HG03066 (cell line): ENCODE data around the gene STAB2.

Source experiments
- ATAC-seq: cut with Tn5 transposase; IDR thresholded peaks from one replicate; pipeline ENCODE4 v1.9.1; 2021; ENCODE audit warnings: low read depth; ENCODE audit not compliant: unreplicated experiment

STAB2 gene

DNA sequence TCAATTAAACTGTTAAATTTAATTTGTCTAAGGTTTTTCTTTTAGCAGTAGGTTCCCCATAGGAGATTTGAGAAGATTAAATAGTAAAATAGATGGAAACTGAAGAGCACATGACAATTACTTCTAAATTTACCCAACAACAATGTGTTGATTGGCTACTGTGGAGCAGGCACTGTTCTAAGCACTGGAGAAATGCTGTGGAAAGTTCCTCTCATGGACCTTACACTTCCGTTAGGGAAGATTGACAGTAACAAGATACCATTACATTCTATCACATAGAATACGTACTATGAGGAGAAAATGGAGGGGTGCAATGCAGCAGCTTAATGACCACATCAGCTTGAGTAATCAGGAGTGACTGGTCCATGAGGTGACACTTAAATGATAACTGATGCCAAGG, 8.1 kb upstream of the STAB2 start:
- ATAC-seq = no peak

DNA sequence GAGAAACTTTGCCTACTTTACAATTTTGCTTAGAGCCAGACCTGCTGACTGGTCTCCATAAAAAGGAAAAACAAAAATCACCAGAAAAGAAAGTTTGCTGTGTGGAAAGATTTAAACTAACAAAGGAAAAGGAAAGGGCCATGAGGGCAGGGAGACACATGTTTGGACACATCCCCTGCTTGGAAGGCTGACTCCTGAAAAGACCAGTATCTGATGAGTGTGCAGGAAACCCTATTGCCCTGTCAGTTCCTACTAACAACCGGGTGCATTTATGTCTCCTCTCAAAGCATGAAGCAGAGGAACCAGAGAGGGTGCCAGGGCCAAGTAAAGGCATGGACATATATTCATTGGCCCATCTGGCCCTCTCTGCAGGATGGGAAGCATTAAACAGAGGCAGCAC, 7.0 kb upstream of the STAB2 start:
- no peak for ATAC-seq

DNA sequence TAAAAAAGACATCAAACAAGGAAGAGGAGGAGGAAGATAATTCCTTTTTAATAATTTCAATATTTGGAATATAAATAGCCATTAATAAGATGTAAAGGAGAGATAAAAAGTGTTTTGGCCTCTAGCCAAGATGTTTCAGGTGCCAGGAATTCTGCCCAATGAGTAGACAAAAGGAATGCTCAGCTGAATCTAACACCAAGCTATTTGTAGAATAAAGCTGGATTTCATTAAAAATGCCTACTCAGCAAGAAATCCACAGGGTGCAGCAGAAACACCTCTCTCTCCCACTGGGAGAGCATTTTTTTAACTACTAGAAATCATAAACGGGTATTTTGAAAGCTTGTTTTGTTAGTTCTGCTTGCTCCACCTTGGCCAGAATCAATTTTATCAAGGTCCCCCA, 4.1 kb upstream of the STAB2 start:
- ATAC-seq = no peak

DNA sequence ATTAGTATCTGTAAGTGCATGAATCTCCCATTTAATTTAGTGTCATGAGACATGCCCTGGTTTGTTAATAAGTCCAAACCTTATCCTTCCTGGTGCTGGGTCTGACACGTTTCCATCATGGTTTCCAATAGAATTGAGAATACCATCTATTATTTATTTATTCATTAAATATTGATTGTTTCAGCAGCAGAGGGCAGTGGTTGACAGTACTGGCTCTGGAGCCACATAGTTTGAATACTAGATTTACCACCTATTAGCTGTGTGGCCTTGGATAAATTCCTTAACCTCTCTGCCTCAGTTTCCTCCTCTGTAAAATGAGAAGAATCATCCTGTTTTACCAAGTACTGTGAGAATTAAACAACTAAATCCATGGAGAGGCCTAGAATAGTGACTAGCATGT, 941 bp upstream of the STAB2 start:
- no peak for ATAC-seq

DNA sequence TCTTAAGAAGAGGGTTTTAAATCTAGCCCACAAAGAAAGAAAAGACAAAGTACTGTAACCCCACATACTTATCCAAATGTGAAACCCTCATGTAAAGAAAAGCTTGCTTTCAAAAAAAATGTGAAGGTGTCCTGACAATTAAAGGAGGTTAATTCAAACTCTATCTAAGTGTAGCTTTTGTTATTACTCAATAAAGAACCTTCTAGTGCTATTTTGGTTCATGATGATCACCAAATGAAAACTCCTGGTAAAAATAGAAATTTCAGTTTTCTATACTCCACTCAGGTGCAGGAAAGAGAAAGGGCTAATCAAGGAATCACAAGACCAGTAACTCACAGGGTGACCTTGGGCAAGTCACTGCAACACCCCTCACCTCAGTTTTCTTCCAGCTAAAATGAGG, 1.6 kb downstream of the STAB2 start:
- ATAC-seq = no peak

DNA sequence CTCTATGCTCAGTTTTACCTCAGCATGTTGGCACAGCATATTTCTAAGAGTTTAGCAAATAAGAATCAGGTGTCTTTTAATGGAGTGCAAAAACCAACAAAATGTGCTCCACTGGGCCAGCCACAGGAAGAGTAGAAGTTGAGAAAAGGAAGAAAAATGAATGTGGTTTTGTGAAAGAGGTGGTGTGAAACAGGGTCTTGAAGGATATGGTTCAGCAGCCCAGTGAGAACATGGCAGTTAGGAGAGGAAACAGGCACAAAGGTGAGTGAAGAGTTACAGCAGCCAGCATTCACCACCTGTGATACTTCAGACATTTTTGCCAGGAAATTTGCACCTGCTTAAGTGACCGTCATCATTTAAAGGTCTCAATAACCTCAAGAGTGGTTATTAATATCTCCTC, 2.4 kb downstream of the STAB2 start:
- ATAC-seq = no peak

DNA sequence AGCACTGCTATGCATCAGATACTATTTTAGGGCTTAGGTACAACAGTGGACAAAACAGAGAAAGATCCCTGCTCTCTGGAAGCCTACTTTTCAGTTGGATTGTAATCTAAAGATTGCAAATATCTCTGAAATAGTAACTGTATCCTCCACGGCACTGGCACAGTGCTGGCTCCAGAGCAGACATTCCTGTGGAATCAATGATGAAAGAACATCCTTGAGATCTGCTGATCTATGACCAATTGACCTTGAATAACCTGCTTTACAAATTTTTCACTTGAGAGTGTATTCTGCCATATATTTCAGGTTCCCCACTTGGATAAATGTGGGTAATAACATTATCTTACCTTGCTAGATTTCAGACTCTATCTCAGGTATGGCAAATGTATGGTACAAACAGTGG, 3.2 kb downstream of the STAB2 start:
- ATAC-seq = no peak

DNA sequence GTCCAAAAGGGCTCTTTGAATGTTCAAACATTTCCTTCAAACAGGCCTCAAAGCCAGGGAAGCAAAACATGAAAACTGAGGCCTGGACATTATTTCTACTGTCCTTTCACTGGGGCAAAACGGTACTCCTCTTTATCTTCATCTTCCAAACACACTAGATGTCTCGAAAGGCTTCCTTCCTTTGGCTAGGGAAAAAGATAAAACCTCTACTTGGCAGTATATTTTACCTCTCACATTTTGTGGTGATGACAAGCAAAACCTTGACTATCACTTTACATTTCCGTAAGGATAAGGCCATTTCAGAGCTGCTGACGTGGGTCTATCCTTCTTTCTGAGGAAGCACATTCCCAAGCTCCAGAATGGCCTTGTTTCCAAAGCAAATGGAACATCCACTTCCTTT, 9.9 kb downstream of the STAB2 start:
- no peak for ATAC-seq

DNA sequence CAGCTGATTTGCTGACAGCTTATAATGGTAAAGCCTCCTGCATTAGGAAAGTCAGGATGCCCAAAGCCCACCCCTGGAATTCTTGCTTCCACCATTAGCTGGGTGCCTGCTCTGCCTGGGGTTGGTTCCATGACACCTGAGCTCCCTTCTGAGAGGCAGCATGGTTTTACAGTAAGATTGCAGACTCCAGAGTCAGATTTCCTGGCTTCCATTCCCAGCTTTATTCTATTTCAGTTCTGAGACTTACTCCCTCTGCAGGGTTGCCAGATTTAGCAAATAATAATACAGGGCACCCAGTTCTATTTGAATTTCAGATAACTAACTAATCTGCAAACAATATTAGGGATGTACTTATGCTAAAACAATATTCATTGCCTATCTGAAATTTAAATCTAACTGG, 12.2 kb downstream of the STAB2 start:
- no peak for ATAC-seq

DNA sequence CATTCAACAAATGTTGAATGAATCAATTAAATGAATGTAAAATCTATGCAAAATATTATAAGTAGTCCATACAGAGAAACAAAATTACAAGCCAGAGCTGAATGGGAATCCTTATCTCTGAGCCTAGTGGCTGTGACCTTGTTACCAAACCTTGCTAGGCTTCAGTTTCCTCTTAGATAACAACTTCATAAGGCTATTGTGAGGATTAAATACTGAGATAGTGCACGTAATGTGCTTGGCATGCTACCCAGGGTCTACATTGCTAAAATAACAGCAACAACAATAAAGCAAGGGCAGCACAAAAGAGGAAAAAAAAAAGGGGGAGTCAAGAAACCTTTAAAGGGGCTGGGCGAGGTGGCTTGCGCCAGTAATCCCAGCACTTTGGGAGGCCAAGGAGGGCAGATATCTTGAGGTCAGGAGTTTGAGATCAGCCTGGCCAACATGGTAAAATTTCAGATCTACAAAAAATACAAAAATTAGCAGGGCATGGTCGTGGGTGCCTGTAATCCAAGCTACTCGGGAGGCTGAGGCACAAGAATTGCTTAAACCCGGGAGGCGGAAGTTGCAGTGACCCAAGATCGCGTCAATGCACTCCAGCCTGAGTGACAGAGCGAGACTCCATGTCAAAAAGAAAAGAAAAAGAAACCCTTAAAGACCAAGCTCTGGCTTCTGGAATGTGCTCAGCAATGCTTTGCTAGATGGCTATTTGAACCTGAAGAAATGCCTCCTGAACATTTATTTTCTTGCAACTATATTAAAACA, 14.1 kb downstream of the STAB2 start:
- ATAC-seq = no peak

DNA sequence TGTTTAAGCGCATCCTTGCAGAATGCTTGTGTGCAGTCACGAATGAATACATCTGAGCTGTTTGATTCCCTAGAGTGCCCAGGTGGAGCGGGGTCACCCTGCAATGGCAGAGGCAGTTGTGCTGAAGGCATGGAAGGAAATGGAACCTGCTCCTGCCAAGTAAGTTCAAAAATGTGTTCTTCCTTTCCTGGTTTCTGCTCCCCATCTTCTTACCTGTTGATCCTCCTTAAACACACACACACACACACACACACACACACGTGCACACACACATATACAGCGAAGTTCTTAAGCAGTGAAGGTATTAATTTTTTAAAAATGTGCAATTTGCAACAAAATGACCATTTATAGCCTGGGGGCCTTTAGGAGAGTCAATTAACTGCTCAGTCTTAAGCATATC, 33.3 kb downstream of the STAB2 start:
- no peak for ATAC-seq

DNA sequence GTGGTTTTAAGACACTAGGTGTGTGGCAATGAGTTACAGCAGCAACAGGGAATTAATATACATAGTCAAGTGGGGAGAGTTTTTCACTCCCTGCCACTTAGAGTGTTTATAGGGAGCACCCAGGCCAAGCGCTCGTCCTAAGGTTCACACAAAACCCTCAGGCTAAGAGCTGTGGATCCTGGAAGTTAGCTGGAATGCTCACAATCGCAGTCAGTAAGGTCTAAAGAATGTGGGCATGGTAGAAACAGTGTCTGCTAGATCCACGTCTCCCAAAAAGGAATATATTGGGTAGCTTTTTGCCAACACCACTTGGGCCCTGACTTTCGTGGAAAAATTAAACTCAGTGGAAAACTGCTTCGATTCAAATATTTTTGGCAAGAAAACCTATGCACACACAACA, 36.6 kb downstream of the STAB2 start:
- ATAC-seq = no peak

DNA sequence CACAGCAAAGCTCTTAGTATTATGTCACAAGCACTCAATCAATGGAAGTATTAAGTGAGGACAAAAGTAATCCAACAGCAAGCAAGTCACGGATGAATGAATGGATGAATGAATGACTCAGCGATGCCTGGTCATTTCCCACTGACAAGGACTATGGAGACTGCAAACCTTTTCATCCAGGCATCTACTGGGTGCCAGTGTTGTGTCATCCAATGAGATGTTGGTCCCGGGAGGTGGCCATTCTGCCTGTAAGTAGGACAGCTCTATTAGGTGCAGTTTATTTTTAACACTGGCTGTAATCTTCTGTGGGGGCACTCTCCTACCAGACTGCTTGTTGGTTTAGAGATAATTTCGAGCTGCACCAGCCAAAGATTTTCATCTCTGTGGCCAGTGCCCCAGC, 39.4 kb downstream of the STAB2 start:
- no peak for ATAC-seq

DNA sequence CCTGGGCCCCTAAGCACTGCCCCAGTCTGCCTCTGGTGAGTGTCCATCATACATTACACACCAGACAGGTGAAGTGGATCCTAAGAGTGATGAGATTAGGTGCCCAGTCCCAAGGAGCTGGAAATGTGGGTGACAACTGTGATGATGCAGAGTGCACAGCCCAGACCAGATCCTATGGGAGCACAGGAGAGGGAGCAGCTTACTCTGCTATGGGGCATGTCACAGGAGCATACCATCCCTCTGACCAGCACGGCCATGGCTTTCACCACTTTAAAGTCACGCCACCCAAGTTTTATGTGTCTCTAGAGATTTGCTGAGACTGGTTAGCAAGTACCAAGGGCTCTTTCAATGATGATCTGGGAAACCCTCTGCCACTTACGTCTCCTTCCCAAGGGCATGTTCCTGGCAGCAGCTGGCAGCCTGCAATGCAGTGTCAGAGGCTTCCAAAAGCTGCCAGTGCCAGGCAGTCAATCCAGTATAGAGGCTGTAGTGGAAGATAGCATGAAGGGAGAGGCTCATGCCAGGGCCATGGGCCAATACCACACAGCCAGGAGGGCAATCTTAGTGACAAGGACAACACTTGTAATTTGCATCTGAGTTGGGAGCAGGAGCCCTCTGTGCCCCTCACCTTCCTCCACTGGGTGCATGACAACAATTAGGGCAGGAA, 40.2 kb downstream of the STAB2 start:
- ATAC-seq = no peak

DNA sequence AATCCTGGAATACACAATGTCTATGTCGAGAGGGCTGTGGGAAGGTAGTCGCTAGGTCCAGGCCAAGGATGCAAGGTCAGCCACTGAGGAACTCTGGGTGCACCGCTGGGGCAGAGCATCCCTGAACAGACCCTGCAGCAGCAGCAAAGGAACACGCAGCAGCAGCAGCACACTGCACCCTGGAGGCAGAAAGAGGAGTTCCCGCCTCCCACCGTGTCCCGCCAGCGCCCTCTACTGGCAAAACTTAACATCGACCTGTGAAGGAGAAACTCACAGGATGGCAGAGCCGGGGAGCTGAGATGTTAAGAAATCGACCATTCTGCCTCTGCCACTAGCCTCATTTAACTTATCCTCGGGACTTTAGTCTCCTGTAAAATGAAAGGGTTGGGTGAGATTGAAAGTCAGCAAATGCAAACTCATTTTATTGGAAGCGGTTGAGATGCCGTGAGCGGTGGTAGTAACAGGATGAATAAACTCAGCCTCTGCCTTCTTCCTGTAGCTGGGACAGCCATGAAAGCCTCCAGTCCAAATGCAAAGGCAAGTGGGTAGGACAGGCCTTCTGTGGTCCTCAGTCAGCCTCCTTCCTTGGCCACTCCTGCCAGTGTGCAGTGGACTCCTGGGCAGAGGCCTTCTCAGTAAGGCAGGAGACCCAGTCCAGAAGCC, 45.6 kb downstream of the STAB2 start:
- ATAC-seq = peak; percentile 86

DNA sequence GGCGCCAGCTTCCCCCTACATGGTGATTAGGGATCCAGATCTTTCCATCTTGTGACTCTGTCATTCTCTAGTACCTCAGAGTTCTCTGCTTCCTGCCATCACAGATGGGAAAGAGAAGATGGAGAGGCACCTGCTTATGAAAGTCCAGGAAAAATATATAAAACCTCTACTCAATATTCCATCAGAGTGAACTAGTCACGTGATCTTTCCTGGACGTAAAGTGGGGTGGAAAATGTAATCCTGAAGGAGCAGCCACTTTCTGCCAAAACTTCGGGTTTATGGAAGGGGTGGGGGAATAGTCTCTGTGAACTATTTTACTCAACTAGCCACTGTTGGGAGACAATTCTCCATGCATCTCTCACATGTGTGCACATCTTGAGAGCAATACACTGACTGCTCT, 47.7 kb downstream of the STAB2 start:
- no peak for ATAC-seq

DNA sequence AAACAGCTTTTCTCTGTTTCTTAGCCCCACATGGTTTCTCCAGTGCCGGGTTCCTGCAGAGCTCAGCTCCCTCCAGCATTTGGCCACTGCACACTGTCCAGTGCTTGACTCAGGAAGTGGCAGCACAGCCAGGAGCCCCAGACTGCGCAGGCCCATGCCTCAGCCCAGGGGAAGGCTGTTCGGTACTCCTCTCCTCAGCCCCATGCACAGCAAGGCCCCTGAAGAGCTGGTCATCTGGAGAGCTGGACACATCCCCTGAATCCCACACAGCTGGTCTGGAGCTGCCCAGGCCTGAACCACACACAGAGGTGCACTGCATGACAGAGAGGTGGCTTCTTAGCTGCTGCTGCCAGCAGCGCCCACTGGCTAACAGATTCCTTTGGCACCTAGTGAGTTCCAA, 48.3 kb downstream of the STAB2 start:
- ATAC-seq = no peak

DNA sequence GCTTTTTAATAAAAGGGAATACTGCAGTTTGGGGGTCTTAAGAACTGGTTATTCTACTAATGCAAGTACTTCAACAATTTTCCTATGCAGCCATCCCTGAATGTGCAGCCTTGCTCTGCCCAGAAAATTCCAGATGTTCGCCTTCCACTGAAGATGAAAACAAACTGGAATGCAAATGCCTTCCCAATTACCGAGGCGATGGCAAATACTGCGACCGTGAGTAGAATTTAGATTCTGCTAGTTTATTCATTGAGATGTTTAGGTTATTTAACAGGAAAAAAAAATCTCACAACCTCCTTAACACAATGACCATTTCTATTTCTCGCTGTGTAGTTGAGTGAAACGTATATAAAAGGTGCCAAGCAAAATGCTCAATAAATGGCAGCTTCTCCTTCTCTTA, 49.9 kb downstream of the STAB2 start:
- no peak for ATAC-seq

DNA sequence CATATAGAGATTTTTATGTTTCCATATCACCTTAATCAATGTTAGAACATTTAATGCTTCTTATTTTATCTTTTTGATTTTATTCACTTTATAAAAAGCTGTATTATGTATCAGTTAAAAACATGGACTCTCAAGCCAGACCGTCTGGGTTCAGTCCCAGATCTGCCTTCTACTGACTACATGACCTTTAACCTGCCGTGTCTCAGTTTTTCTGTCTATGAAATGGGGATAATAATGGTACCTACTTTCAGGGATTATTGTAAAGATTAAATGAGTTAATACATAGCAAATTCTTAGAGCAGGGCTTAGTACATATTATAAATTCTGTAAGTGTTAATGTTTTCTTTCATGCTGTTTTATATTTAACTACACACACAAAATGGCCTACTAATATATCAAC, 50.4 kb downstream of the STAB2 start:
- no peak for ATAC-seq

DNA sequence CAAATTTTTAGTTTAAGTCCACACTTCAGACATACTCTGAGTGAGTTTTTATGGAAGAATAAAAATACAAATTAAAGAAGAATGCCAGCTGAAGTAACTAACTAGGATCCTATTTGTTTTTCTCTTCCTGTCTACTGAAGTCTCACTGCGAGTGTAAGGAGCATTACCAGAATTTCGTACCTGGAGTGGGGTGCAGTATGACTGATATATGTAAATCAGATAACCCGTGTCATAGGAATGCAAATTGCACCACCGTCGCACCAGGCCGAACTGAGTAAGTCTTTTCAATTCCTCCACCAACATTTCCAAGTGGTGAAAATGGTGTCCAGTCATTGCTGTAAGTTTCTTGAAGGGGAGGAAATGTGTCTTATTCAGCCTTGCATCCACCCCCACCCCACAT, 52.9 kb downstream of the STAB2 start:
- no peak for ATAC-seq

DNA sequence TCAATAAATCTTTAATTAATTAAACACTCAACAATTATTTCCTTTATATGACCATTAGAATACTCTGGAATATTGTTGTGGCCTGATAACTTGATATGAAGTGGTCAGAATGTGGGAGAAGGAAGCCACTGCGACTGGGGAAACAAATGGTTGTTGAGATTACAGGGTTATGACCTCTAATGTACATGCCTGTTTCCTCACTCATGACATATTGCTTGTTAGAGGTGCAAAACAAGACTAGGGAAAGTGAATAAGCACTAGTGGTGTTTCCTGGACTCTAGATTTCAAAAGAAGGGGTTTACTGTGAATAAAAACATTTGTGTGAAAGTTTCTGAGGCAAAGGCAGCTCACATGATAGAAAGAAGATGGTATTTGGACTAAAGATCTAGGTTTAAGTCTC, 53.3 kb downstream of the STAB2 start:
- ATAC-seq = no peak

DNA sequence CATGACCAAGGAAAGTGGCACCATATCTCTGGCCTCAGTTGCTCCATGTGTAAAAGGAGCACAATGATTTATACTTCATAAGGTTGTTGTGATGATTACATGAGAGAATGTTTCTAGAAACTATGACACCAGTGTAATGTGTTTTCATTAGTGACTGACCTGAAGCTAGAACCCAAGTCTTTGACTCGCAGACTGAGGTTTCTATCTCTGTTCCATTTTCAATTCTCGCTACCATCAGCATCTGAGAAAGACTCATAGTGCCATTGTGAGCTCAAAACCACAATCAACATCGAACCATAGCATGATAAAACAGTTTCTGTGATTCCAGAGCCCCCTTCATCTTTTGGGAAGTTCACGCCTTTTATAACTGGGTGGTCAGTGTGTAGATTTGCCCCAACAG, 53.8 kb downstream of the STAB2 start:
- no peak for ATAC-seq
